Progenitor cell of endocrine pancreas (in vitro differentiated cells): ENCODE results near the gene HHIP. TPM values are rescaled to one million over a fixed set of nuclear protein-coding genes. Genes with fewer than 3 reads are reported as not detected.

Experiments used
- DNase-seq: peaks from one replicate; pipeline ENCODE4 v3.0.0; 2021; ENCODE audit warnings: low spot score; ENCODE audit not compliant: unreplicated experiment
- H3K27ac Mint-ChIP-seq: 2 replicates; pipeline ENCODE4 v1.8.0; 2021; ENCODE audit warnings: mild to moderate bottlenecking, moderate library complexity, mixed read lengths
- H3K27me3 Mint-ChIP-seq: 2 replicates; pipeline ENCODE4 v1.8.0; 2021; ENCODE audit warnings: mixed read lengths
- H3K36me3 Mint-ChIP-seq: 2 replicates; pipeline ENCODE4 v1.8.0; 2022; ENCODE audit warnings: mixed read lengths; ENCODE audit not compliant: insufficient read depth
- H3K4me1 Mint-ChIP-seq: 2 replicates; pipeline ENCODE4 v1.8.0; 2021; ENCODE audit warnings: low read depth, mixed read lengths
- H3K4me3 Mint-ChIP-seq: 2 replicates; pipeline ENCODE4 v1.8.0; 2021; ENCODE audit warnings: low read depth, mild to moderate bottlenecking, moderate library complexity, mixed read lengths
- H3K9me3 Mint-ChIP-seq: 2 replicates; pipeline ENCODE4 v1.8.0; 2021; ENCODE audit warnings: low read depth, mixed read lengths
- CTCF ChIP-seq: fragments of 200-600 bp; sonication (generic); IDR thresholded peaks from one replicate; pipeline ENCODE4 v1.5.0; 2021; ENCODE audit warnings: antibody characterized with exemption, mild to moderate bottlenecking; ENCODE audit not compliant: unreplicated experiment
- total RNA-seq: library from RNA; stranded (reverse); gene quantifications from 2 replicates; pipeline ENCODE4 v1.2.1, GENCODE V29; 2021

HHIP gene
- total RNA-seq, 1 donor from 2014 or later = 0.22 TPM

GRCh38 chr4:144666539-144667175, 20.7 kb downstream of the HHIP start:
- Mint-ChIP-seq H3K27me3 (no peaks in the 10 kb centered on the region), H3K27ac (no peak overlapping the region), H3K9me3 (no peaks in the 10 kb centered on the region), H3K4me3 (no peak overlapping the region), H3K36me3 (no peaks in the 10 kb centered on the region), H3K4me1 (no peaks in the 10 kb centered on the region)
- no peak for TF ChIP-seq CTCF
- no peak for DNase-seq

- no peak for TF ChIP-seq CTCF
- no peak overlapping the region for H3K4me3 Mint-ChIP-seq
- DNase-seq = no peak
- H3K4me1 Mint-ChIP-seq = no peaks in the 10 kb centered on the region
- no peaks in the 10 kb centered on the region for H3K9me3 Mint-ChIP-seq
- H3K27ac Mint-ChIP-seq = peak overlapping the region; percentile 80
- H3K27me3 Mint-ChIP-seq = no peaks in the 10 kb centered on the region
- H3K36me3 Mint-ChIP-seq = no peaks in the 10 kb centered on the region
These were observed 21.5 kb downstream of the HHIP start for GRCh38 chr4:144667500-144667899.

- H3K9me3 Mint-ChIP-seq = no peaks in the 10 kb centered on the region
- no peak overlapping the region for H3K27ac Mint-ChIP-seq
- no peak overlapping the region for H3K4me3 Mint-ChIP-seq
- DNase-seq = no peak
- no peaks in the 10 kb centered on the region for H3K36me3 Mint-ChIP-seq
- peaks cover 1% of the 10 kb centered on the region for H3K4me1 Mint-ChIP-seq
- TF ChIP-seq CTCF = no peak
- H3K27me3 Mint-ChIP-seq = no peaks in the 10 kb centered on the region
These were observed 24.8 kb downstream of the HHIP start for GRCh38 chr4:144670776-144671175.

- no peak for TF ChIP-seq CTCF
- no peak overlapping the region for H3K4me3 Mint-ChIP-seq
- no peaks in the 10 kb centered on the region for H3K27me3 Mint-ChIP-seq
- peaks cover 7% of the 10 kb centered on the region for H3K9me3 Mint-ChIP-seq
- H3K36me3 Mint-ChIP-seq = peaks cover 1% of the 10 kb centered on the region
- H3K4me1 Mint-ChIP-seq = peaks cover 1% of the 10 kb centered on the region
- no peak for DNase-seq
- H3K27ac Mint-ChIP-seq = no peak overlapping the region
These were observed 28.8 kb downstream of the HHIP start for GRCh38 chr4:144674711-144675110.

GRCh38 chr4:144681806-144682205, 35.9 kb downstream of the HHIP start:
- Mint-ChIP-seq H3K27ac (no peak overlapping the region), H3K4me1 (peaks cover 11% of the 10 kb centered on the region), H3K36me3 (peaks cover 1% of the 10 kb centered on the region), H3K4me3 (no peak overlapping the region), H3K9me3 (peaks cover 7% of the 10 kb centered on the region), H3K27me3 (no peaks in the 10 kb centered on the region)
- TF ChIP-seq CTCF = no peak
- DNase-seq = no peak
